HG02759 (cell line): Measurements from ENCODE around the gene HTRA2.
"Not testable (repeated sequence)": the region's sequence is repeated elsewhere in the genome, so short reads cannot be mapped to it uniquely, and the experiment has no call there.

Experiments used
- ATAC-seq: cut with Tn5 transposase; IDR thresholded peaks from one replicate; pipeline ENCODE4 v1.9.1; 2021; ENCODE audit warnings: mild to moderate bottlenecking, moderate library complexity; ENCODE audit not compliant: unreplicated experiment

HTRA2 gene

GRCh38 chr2:74558284-74559230, 28.8 kb downstream of the HTRA2 start:
- ATAC-seq: no peak

- ATAC-seq: no peak
Observed at GRCh38 chr2:74559912-74560311, 30.2 kb downstream of the HTRA2 start.

- ATAC-seq: no peak
Observed at GRCh38 chr2:74560591-74560990, 30.9 kb downstream of the HTRA2 start.

GRCh38 chr2:74561022-74561421, 31.3 kb downstream of the HTRA2 start:
- ATAC-seq: not testable (repeated sequence)

- ATAC-seq: no peak
Observed at GRCh38 chr2:74562126-74562775, 32.5 kb downstream of the HTRA2 start.

- no peak for ATAC-seq
Observed at GRCh38 chr2:74564222-74564621, 34.5 kb downstream of the HTRA2 start.

- no peak for ATAC-seq
Observed at GRCh38 chr2:74566076-74566753, 36.5 kb downstream of the HTRA2 start.

- no peak for ATAC-seq
Observed at GRCh38 chr2:74566754-74567085, 37.0 kb downstream of the HTRA2 start.

GRCh38 chr2:74567881-74568280, 38.1 kb downstream of the HTRA2 start:
- ATAC-seq: no peak

- no peak for ATAC-seq
Observed at GRCh38 chr2:74569686-74570085, 40.0 kb downstream of the HTRA2 start.

GRCh38 chr2:74571058-74571457, 41.3 kb downstream of the HTRA2 start:
- peak; percentile 82 for ATAC-seq

- no peak for ATAC-seq
Observed at GRCh38 chr2:74572178-74572925, 42.6 kb downstream of the HTRA2 start.

- peak; percentile 45 for ATAC-seq
Observed at GRCh38 chr2:74573747-74574562, 44.2 kb downstream of the HTRA2 start.

GRCh38 chr2:74575320-74575719, 45.6 kb downstream of the HTRA2 start:
- ATAC-seq: no peak

- no peak for ATAC-seq
Observed at GRCh38 chr2:74576211-74576862, 46.6 kb downstream of the HTRA2 start.

- no peak for ATAC-seq
Observed at GRCh38 chr2:74576863-74577229, 47.1 kb downstream of the HTRA2 start.

GRCh38 chr2:74577448-74577847, 47.7 kb downstream of the HTRA2 start:
- ATAC-seq: peak; percentile 53

GRCh38 chr2:74578408-74578807, 48.7 kb downstream of the HTRA2 start:
- ATAC-seq: no peak

GRCh38 chr2:74581463-74581862, 51.7 kb downstream of the HTRA2 start:
- ATAC-seq: no peak

- no peak for ATAC-seq
Observed at GRCh38 chr2:74582184-74582583, 52.5 kb downstream of the HTRA2 start.
